CD4-positive, alpha-beta T cell treated with Interleukin-17A for 1 hour (primary cell): ENCODE results near the gene EIF3K.
A peak's percentile ranks its signal among the peaks of the same experiment; 100 is the strongest.
"Not testable (repeated sequence)": the region's sequence is repeated elsewhere in the genome, so short reads cannot be mapped to it uniquely, and the experiment has no call there.

Experiments
- DNase-seq: peaks from one replicate; pipeline ENCODE4 v3.0.0-alpha.2; 2020

The EIF3K gene

GRCh38 chr19:38619361-38620174 lies 580 bp downstream of the EIF3K start:
- DNase-seq, result no peak

GRCh38 chr19:38624822-38625221 lies 5.8 kb downstream of the EIF3K start:
- no peak for DNase-seq

- DNase-seq, result no peak
These were observed 7.4 kb downstream of the EIF3K start for GRCh38 chr19:38626401-38626800.

- no peak for DNase-seq
These were observed 10.6 kb downstream of the EIF3K start for GRCh38 chr19:38629568-38629967.

- DNase-seq, result not testable (repeated sequence)
These were observed 12.3 kb downstream of the EIF3K start for GRCh38 chr19:38631301-38631700.

- DNase-seq, result not testable (repeated sequence)
These were observed 13.0 kb downstream of the EIF3K start for GRCh38 chr19:38631811-38632475.

- DNase-seq, result no peak
These were observed 13.7 kb downstream of the EIF3K start for GRCh38 chr19:38632476-38633213.

- DNase-seq, result peak; percentile 79
These were observed 15.9 kb downstream of the EIF3K start for GRCh38 chr19:38634757-38635482.

- DNase-seq, result no peak
These were observed 16.8 kb downstream of the EIF3K start for GRCh38 chr19:38635483-38636399.

GRCh38 chr19:38638461-38638860 lies 19.5 kb downstream of the EIF3K start:
- DNase-seq, result no peak

- DNase-seq, result no peak
These were observed 20.7 kb downstream of the EIF3K start for GRCh38 chr19:38639679-38640078.

GRCh38 chr19:38640368-38640767 lies 21.4 kb downstream of the EIF3K start:
- DNase-seq, result no peak

GRCh38 chr19:38642176-38642575 lies 23.2 kb downstream of the EIF3K start:
- no peak for DNase-seq

- no peak for DNase-seq
These were observed 25.7 kb downstream of the EIF3K start for GRCh38 chr19:38644719-38645118.

GRCh38 chr19:38647368-38647965 lies 28.5 kb downstream of the EIF3K start, which contains the start of gene ACTN4:
ACTN4 (plus strand) TSS chr19:38647649; CDS start chr19:38647746, 97 bp downstream.
- peak; percentile 99 for DNase-seq

GRCh38 chr19:38647966-38648768 lies 29.2 kb downstream of the EIF3K start:
- DNase-seq, result no peak

GRCh38 chr19:38648769-38649304 lies 29.8 kb downstream of the EIF3K start:
- DNase-seq, result no peak

- DNase-seq, result no peak
These were observed 30.6 kb downstream of the EIF3K start for GRCh38 chr19:38649305-38650171.

- no peak for DNase-seq
These were observed 31.3 kb downstream of the EIF3K start for GRCh38 chr19:38650172-38650775.
